OCI-LY3 (cell line): Measurements from ENCODE around the gene KCNMA1.

Experiments
- EZH2phosphoT487 ChIP-seq: fragments of 200-600 bp; shearing (Covaris generic); IDR thresholded peaks from 2 replicates; pipeline ENCODE4 v1.6.1; 2018; ENCODE audit warnings: antibody characterized with exemption, mixed run types, low read depth
- TF ChIP-seq, protein P1 (sequence below): fragments of 200-600, 300-600 bp; sonication (generic); IDR thresholded peaks from 2 replicates; pipeline ENCODE4 v1.5.1; 2014; ENCODE audit warnings: antibody characterized with exemption, low read length, low read depth

GRCh38 chr10:77175631-77176222 lies 461.9 kb downstream of the KCNMA1 start:
- TF ChIP-seq, protein P1, sequence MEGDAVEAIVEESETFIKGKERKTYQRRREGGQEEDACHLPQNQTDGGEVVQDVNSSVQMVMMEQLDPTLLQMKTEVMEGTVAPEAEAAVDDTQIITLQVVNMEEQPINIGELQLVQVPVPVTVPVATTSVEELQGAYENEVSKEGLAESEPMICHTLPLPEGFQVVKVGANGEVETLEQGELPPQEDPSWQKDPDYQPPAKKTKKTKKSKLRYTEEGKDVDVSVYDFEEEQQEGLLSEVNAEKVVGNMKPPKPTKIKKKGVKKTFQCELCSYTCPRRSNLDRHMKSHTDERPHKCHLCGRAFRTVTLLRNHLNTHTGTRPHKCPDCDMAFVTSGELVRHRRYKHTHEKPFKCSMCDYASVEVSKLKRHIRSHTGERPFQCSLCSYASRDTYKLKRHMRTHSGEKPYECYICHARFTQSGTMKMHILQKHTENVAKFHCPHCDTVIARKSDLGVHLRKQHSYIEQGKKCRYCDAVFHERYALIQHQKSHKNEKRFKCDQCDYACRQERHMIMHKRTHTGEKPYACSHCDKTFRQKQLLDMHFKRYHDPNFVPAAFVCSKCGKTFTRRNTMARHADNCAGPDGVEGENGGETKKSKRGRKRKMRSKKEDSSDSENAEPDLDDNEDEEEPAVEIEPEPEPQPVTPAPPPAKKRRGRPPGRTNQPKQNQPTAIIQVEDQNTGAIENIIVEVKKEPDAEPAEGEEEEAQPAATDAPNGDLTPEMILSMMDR = no peak
- no peak for TF ChIP-seq EZH2phosphoT487
